Activated T-cell treated with anti-CD3 and anti-CD28 coated beads for 4 hours (primary cell): ENCODE results near the gene ANKRA2.

Source experiments
- DNase-seq: peaks from one replicate; pipeline ENCODE4 v3.0.0-alpha.2; 2020

Gene ANKRA2, protein sequence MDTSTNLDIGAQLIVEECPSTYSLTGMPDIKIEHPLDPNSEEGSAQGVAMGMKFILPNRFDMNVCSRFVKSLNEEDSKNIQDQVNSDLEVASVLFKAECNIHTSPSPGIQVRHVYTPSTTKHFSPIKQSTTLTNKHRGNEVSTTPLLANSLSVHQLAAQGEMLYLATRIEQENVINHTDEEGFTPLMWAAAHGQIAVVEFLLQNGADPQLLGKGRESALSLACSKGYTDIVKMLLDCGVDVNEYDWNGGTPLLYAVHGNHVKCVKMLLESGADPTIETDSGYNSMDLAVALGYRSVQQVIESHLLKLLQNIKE

DNA sequence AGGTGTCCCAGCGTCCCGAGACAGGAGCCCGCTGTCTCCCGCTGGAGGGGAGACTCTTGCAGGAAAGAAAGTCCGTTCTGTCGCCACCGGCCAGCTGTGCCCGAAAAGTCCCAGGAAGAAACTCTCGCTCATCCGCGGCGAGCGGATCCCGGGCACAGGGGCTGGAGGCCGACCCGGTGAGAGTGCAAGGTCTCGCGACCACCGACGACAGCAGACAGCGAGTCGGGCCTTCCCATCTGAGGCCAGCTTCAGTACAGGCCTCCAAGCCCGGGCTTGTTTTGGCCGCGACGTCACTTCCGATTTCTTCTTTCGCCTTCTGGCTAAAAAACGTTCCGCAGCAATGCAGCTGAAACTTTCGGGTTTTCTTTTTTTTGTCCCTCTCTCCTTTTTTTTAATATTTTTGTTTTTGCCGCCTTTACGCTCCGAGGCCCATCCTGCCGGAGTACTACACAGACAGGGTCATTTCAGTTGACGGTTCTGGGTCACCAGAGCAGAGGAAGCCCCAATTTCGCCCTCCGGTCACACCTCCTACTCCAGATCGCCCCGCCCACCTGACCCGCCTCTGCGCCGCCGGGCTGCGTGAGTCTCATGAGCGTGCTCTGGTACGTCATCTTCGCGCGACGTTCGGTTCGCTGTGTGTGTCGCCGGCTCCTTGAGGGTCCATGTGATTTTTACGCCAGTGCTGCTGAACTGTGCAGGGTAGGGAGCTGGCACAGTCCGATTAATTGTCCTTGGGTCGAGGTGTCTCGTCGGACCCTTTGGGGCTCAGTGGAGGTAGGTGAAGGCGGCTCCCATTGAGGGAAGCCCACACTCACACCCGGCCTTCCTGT lies at the start of gene ANKRA2, which contains the start of gene UTP15:
ANKRA2 (minus strand) TSS at position 501 of the 830 bp plus-strand sequence. CDS start 2,758 bp downstream, outside the sequence.
UTP15 (plus strand) TSS at position 605 of the 830 bp plus-strand sequence. CDS start 1,602 bp downstream, outside the sequence.
- DNase-seq, result peak; percentile 99

DNA sequence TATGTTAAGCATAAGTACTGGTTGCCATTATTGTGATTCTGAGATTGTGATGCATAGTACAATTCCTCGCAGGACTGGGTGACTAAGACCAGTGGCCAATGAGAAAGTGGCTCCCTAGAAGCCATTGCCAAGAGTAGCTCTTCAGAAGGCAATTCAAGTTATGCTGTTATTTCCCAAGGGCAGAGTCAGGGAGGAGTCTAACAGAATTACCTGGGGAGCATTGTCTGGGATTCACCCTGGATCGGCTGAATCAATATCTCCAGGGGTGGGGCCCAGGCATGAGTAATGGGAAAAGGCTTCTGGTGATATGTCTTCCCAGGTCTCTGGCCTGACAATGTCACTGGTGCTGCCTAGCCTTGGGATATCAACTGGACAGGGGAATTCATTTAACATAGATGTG lies 49.6 kb upstream of the ANKRA2 start:
- DNase-seq, result no peak

DNA sequence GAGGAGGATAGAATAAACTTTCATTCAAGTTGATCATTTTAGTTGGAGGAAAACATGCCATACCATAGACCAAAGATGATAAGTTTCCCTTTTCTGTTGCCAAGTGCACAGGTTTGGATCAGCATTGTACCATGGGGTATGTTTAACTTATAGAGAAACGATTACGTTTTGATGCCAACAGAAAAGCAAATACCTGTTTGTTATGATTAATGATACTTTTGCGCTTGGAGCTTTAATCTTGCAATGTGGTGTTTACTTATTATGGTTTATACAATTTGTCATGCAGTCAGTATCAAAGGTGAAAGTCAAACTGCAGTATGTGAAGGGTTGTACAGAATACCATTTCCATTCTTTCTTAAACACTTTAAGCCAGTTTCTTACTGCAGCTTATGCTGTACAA lies 47.4 kb upstream of the ANKRA2 start:
- no peak for DNase-seq

DNA sequence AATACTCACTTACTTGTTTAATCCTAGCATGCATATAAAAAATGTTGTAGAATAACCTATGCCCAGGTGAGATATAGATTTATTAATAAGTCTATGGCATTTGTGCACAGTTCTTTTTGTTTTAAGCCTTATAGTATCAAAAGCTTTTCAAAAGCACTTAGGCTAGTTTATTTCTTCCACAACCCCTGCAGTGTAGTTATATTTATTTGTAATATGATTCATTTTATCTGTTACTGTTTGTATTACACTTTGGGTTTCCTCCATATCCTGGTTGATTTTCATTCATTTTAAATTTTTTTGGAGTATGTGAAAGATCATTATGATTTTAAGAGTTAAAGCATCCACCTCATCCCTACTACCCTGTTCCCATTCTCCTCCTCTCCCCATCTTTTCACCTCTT lies 41.8 kb upstream of the ANKRA2 start:
- no peak for DNase-seq

DNA sequence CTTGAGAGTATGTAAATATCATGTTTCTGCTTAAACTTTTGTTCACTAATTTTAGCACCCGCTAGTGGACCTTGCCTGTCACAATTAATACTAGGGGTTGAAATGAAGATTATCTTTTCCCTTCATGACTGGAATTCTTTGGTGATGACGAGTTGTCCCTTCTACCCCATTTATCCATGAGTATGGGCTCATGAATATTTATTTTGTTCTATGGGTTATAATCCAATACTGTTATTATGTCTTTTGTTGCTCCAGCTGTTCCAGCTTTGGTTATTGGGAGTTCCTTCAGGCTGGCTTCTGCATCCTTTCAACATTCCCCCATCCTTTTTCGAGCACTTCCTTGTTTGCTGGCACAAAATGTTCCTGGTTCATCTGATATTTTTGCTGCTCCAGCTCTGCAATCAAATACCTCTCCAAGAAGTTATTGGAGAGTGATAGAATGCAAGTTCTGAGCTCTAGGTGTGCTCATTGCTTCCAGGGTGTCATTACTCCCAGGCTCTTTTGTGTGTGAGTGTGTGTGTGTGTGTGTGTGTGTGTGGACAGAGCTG lies 40.8 kb upstream of the ANKRA2 start:
- no peak for DNase-seq

DNA sequence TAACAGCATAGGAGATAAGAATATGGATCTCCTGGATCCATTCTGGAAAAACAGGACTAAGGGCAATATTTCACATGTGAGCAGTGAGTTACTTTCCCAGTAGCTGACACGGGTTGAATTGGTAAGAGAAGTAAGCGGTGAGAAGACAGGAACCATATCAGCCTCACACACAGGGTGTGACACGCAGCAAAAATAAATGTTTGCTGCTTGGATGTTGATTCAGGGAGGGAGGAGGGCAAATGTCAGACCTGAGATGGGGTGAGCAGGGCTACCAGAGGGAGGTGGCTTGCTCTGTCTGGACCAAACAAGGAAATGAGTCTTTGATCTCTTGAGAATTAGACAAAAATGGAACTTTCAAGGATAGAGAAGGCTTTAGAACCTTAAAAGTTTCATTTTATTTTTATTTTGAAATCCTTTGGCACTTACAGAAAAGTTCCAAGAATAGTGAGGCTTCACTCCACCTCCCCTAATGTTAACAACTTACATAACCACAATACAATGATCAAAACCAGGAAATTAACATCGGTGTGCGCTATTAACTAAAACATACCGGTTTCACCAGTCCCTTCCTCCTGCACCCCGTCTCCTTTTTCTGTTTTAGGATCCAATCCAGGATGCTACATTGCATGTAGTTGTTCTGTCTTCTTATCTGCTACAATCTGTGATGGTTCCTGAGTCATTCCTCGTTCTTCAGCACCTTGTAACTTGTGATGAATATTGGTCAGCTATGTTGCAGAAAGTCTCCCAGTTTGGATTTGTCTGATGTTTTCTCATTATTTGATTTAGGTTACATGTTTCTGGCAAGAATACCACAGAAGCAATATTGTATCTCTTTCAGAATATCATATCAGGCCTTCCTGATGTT lies 40.0 kb upstream of the ANKRA2 start:
- no peak for DNase-seq

DNA sequence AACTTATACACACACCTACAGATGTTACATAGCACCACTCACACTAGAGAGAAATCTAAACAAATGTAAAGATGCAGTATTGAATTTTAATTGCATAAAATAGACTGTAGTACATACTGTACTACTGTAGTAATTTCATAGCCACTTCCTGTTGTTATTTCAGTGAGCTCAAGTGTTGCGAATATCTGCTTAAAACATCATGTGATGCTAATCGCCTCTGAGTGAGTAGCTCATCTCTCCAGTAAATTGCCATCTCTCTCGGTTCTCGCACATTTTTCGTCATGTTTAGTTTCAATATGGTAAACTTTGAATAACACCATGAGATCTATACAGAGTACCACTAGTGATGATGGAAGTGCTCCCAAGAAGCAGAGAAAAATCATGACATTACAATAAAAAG lies 38.6 kb upstream of the ANKRA2 start:
- DNase-seq, result no peak

DNA sequence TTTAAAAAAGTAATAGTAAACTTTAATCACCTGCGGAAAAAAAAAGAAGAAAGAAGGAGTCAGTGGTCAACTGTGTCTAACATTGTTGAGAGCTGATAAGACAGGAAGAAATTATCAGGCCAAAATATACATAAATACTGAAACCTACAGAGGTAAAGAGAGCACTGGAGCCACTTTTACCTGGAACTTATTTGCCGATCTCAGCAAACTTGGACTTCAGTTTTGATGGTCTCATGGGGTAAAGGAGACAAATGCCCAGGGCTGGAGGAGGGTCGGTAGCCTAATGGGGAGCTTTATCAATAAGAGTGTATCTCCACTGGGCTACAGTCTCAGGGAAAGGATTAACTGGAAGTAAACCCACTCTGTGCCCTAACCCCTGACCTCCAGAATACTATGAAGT lies 33.9 kb upstream of the ANKRA2 start:
- no peak for DNase-seq

DNA sequence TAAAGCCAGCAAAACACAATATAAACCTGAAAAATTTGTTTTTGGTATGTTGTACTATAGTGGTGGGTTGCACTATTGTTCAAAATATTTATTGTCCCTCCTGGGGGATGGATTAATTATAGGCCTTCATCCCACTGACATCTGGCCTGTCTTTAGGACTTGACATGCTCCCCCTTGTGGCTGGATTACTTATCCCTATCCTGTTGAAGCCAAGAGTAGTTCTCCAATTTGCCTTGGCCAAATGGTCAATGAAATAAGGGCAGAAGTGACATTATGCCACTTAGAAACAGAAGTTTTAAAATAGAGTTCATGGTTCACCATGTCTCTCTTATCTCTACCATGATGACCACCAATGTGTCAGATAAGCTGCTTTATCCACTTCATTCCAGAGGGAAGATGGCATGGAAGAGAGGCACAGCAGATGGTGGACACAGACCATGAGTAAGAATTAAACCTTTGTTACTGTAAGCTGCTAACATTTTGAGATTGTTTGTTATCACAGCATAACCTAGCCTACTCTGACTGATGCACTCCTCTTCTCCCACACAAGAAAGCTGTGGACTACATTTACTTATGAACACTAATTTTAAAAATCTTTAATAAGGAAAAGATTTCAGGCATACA lies 31.4 kb upstream of the ANKRA2 start:
- no peak for DNase-seq

DNA sequence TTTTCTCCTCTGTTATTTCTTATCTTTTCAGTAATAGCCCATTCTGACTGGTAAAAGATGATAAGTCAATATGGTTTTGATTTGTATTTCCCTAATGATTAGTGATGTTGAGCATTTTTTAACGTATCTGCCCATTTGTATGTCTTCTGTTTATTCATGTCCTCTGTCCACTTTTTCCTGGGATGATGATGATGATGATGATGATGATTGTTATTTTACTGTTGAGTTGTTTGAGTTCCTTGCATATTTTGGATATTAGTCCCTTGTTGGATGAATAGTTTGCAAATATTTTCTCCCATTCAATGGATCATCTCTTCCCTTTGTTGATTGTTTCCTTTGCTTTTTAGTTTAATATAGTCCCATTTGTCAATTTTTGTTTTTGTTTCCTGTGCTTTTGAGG lies 27.1 kb upstream of the ANKRA2 start:
- DNase-seq, result no peak

DNA sequence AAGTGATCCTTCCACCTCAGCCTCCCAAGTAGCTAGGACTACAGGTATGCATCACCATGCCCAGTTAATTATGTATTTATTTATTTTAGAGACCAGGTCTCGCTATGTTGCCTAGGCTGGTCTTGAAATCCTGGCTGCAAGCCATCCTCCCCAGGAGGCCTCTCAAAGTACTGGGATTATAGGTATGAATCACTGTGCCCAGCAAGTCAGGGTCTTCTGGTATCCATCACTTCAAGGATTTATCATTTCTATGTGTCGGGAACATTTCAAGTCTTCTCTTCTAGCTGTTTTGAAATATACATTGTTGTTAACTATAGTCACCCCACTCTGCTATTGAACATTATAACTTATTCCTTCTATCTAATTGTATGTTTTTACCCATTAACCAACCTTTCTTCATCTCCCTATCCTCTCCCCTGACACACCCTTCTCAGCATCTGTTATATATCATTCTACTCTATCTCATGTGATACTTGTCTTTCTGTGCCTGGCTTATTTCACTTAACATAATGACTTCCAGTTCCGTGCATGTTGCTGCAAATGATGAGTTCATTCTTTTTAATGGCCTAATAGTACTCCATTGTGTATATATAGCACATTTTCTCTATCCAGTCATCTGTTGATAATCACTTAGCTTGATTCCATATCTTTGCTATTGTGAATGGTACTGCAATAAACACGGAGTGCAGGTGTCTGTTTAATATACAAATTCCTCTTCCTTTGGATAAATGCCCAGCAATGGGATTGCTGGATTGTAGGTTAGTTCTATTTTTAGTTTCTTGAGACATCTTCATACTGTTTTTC lies 26.5 kb upstream of the ANKRA2 start:
- DNase-seq, result no peak

DNA sequence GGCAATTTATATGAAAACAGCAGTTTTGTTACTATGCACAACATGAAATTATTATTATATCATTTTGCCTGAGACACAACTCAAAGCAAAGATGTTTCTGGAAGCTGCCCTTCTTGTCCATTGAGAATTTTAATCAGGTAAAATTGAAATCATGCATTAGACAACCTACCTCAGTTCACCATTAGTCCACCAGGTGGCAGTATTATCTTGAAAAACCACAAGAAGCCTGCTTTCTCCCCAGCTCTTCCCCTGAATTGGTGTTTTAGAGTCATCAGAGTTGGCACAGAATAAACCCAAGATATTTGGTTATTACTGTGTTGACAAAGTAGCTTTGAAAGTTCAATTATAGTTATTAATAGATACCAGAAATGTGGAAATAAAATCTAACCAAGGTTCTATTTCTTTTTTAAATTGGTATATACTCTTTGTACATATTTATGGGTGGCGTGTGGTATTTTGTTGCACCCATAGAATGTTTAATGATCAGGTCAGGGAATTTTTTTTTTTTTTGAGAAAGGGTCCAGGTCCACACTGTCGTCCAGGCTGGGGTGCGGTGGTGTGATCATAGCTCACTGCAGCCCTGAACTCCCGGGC lies 25.8 kb upstream of the ANKRA2 start:
- peak; percentile 56 for DNase-seq

DNA sequence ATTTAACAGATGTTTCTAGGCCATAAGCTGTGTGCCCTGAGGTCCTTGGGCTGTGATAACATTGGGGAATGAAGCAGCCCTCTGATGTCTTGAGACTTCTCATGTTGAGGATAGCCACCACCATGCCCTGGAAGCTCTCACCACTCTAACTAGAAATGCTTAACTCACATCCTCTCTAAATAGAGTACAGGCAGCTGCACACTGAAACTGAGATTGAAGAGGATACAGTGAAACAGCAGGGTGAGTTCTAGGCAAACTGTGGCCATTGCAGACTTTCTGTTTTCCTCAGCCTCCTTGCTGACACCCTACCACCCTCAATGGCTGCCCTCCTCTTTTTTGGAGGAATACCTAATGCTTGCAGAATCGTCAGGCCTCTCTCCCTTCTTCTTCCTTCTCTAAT lies 22.5 kb upstream of the ANKRA2 start:
- DNase-seq, result no peak

DNA sequence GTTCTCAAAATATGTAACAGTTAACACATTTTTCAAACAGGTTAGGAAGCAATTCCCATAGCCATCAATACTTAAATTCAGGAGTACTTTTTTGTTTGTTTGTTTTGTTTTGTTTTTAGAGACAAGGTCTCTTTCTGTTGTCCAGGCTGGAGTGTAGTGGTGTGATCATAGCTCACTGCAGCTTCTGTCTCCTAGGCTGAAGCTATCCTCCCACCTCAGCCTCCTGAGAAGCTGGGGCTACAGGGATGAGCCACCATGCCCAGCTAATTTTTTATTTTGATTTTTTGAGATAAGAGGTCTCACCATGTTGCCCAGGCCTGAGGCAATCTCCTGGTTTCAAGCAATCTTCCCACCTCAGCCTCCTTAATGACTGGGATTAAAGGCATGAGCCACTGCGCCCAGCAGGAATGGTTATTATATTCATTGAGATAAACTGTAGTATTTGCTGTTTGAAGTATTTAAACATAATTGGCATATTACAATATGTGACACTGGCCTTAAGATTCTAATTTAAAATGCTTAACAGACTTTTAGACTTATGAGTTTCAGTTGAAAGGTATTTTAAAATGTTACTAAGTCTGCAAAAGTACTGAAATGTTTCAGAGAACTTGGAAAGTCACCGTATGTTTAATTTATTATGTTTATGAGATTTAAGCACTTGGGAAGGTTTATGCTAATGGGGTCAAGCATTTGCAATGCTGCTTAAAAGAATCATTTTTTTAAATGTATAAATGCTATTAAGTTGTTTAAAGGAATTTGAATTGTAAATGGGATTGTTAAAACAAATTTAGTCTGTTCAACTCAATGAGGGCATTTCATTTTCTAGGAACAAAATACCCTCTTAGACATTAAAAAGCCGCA lies 17.1 kb upstream of the ANKRA2 start:
- DNase-seq, result no peak

DNA sequence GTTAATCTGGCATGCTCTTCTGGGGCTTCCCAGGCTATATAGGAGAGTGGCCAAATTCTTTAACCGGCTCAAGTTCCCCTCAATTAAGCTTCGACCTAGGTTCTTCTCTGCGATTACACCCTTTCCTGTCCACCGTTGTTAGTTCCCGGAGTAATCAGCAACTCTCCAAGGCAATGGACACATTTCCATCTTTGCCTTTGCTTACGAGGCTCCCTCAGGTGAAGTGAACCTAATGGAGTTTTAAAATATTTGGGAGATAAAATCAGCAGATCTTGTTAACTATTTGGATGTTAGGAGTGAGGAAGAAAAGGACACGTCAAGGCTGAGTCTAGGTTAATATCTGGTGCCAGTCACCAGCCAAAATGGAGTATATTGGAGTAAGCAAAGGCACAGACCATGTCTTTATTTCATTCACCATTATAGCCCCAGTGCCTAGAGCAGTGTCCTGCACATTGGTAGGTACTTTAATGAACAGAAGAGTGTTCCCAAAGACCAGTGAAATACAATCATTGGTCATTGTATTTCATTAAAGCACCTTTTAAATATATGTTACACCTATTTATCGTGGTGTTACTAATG lies 619 bp upstream of the ANKRA2 start:
- DNase-seq, result no peak

DNA sequence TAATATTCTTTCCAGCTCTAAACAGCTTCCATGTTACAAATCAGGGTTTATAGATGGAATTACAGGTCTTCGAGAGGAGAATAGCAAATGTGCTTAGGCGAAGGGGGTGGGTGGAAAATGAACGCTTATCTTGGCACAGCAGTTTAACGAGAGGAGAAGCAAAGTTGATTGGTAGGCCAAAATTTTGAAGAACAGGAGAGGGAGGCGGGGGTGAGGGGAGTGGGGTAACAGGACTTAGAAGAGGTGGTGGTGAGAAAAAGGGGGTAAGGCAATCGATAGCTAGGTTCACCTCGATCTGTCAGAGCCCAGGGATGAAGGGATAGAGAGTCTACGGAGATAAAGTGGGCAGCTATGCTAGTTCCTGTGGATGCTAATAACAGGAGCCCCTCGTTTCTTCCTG lies 764 bp downstream of the ANKRA2 start:
- DNase-seq, result no peak

DNA sequence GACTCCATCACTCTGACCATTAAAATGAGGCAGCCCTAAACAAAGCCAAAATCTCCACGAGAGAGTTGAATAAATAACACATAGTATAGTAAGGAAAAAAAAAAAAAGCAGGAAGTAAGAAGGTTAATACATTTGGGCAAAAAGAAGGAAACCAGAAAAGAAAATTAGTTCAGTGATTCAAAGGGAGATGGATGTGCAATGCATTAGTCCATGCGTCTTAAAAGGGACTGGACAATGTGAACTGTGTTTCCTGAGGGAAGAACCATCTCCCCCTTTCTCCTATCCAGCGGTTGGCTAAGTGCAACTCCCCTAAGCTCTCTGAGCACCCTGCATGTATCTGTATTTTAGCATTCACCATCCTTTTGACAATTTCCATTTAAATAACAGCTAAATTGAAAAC lies 1.4 kb downstream of the ANKRA2 start:
- DNase-seq, result no peak

DNA sequence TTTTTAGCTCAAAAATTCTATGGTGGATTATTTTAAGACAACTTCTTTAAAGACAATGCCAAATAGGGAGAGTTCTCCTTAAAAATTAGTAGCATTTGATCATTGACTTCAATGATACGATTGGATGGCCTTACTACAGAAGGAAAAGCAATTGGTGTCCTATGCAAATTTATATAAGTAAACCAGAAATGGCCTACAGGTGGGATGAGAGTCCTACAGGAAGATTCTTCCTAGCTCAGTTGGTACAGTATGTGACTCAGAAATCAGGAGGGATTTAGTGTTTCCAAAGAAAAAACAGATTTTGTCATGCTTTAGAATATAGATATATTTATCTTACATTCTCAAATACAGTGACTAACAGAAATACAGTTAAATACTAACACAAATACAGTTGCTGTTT lies 6.5 kb downstream of the ANKRA2 start:
- DNase-seq, result no peak

DNA sequence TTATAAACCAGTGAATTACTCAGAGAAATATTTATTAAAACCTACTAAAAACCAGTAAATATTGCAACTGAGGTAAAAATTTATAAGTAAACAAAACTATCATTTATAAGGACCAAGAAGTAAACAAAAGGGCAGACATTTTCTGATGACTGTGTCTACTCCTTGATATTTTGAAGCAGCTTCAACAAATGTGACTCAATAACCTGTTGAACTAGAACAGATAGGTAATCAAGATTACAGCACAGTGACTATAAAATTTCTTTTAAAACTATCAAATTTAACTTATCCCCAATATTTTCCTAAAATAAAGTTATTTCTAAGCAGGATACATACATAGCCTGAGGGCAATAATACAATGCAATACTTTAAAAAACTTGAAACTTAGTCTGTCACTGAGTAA lies 12.8 kb downstream of the ANKRA2 start:
- no peak for DNase-seq

DNA sequence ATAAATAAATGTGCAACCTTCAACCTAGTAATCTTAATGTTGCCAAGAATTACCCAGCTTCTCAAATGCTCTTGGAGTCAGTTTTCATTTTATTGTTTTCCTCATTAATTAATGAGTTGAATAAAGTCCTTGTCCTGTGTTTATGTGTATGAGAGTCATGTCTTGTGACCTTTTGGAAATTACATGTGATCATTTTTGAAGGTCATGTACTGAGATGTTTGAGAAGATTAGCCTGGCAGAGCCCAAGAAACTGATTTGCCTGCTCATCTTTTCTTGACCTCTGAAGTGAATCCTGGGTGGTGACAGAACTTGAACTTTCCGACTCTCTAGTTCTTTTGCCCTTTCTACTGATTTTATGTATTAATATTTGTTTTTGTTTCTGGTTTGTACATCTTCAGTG lies 15.4 kb downstream of the ANKRA2 start:
- no peak for DNase-seq
